Myocyte (in vitro differentiated cells): Measurements from ENCODE around the gene ABLIM2. TPM values are rescaled to one million over a fixed set of nuclear protein-coding genes. Genes with fewer than 3 reads are reported as not detected.

ENCODE experiments used
- DNase-seq: peaks from one replicate; pipeline ENCODE4 v3.0.0-alpha.2; 2012; ENCODE audit warnings: low read depth
- total RNA-seq: library from RNA; depleted of rRNA; stranded (reverse); fragments of >200 nt; gene quantifications from 2 replicates; pipeline ENCODE4 v1.2.3, GENCODE V29; 2014

Gene ABLIM2
- total RNA-seq, 1 donor from 2014 or later: 4.0 TPM

- no peak for DNase-seq
These were observed 1.1 kb upstream of the ABLIM2 start for GRCh38 chr4:8159537-8160232.

- no peak for DNase-seq
These were observed 486 bp downstream of the ABLIM2 start for GRCh38 chr4:8157944-8158709.

- DNase-seq: peak; percentile 35
These were observed 1.1 kb downstream of the ABLIM2 start for GRCh38 chr4:8157496-8157895.

GRCh38 chr4:8156617-8157016, 2.0 kb downstream of the ABLIM2 start:
- peak; percentile 84 for DNase-seq

GRCh38 chr4:8155660-8156421, 2.8 kb downstream of the ABLIM2 start:
- DNase-seq: no peak

GRCh38 chr4:8155048-8155447, 3.6 kb downstream of the ABLIM2 start:
- DNase-seq: no peak

GRCh38 chr4:8153441-8153840, 5.2 kb downstream of the ABLIM2 start:
- DNase-seq: no peak

- DNase-seq: no peak
These were observed 5.8 kb downstream of the ABLIM2 start for GRCh38 chr4:8152865-8153257.

- no peak for DNase-seq
These were observed 6.3 kb downstream of the ABLIM2 start for GRCh38 chr4:8152090-8152864.

- no peak for DNase-seq
These were observed 7.4 kb downstream of the ABLIM2 start for GRCh38 chr4:8151165-8151650.

GRCh38 chr4:8150152-8151090, 8.2 kb downstream of the ABLIM2 start:
- DNase-seq: no peak

GRCh38 chr4:8149664-8150063, 8.9 kb downstream of the ABLIM2 start:
- DNase-seq: no peak

- DNase-seq: no peak
These were observed 9.7 kb downstream of the ABLIM2 start for GRCh38 chr4:8148785-8149435.

GRCh38 chr4:8148159-8148558, 10.5 kb downstream of the ABLIM2 start:
- no peak for DNase-seq

- DNase-seq: no peak
These were observed 11.2 kb downstream of the ABLIM2 start for GRCh38 chr4:8147231-8147970.

GRCh38 chr4:8146157-8146556, 12.5 kb downstream of the ABLIM2 start:
- DNase-seq: no peak

GRCh38 chr4:8144359-8144758, 14.3 kb downstream of the ABLIM2 start:
- DNase-seq: no peak

- DNase-seq: no peak
These were observed 15.0 kb downstream of the ABLIM2 start for GRCh38 chr4:8143392-8144140.
